AG10803 (cell line): ENCODE data around the gene CLEC4D.

Experiments
- DNase-seq: peaks from one replicate; pipeline ENCODE4 v3.0.0; 2010; ENCODE audit warnings: low read depth
- H3K4me3 ChIP-seq: 2 replicates; pipeline ENCODE4 v1.5.1; 2011; ENCODE audit warnings: mild to moderate bottlenecking, low read length, control low read depth
- CTCF ChIP-seq: conservative IDR thresholded peaks from 2 replicates; pipeline ENCODE4 v1.5.1; 2011; ENCODE audit warnings: mild to moderate bottlenecking, low read length, control low read depth, inconsistent platforms

Gene CLEC4D

GRCh38 chr12:8508223-8508622 is 5.1 kb upstream of the CLEC4D start:
- H3K4me3 ChIP-seq = no peak overlapping the region
- no peak for DNase-seq
- TF ChIP-seq CTCF = no peak

- no peak for TF ChIP-seq CTCF
- H3K4me3 ChIP-seq = no peak overlapping the region
- no peak for DNase-seq
Measured at GRCh38 chr12:8508910-8509841, 4.1 kb upstream of the CLEC4D start.

- TF ChIP-seq CTCF = no peak
Measured at GRCh38 chr12:8517971-8518370, 4.7 kb downstream of the CLEC4D start.

GRCh38 chr12:8519171-8519570 is 5.9 kb downstream of the CLEC4D start:
- no peak for DNase-seq
- no peak overlapping the region for H3K4me3 ChIP-seq
- TF ChIP-seq CTCF = no peak

More at GRCh38 chr12:8517971-8518370, 4.7 kb downstream of the CLEC4D start:
- no peak overlapping the region for H3K4me3 ChIP-seq
- DNase-seq = no peak

GRCh38 chr12:8527250-8528130 is 14.2 kb downstream of the CLEC4D start:
- DNase-seq = no peak
- no peak for TF ChIP-seq CTCF
- no peak overlapping the region for H3K4me3 ChIP-seq

- DNase-seq = no peak
- no peak overlapping the region for H3K4me3 ChIP-seq
Measured at GRCh38 chr12:8532045-8532444, 18.7 kb downstream of the CLEC4D start.

More at GRCh38 chr12:8532045-8532444, 18.7 kb downstream of the CLEC4D start:
- no peak for TF ChIP-seq CTCF
